IPS-NIHi7 (cell line): Measurements from ENCODE around the gene RGS12.

Experiments used
- DNase-seq: peaks from one replicate; pipeline ENCODE4 v3.0.0; 2012; ENCODE audit warnings: mixed read lengths; ENCODE audit errors: extremely low spot score

Gene RGS12

GRCh38 chr4:3276986-3277385 lies 15.8 kb upstream of the RGS12 start:
- DNase-seq, result no peak

GRCh38 chr4:3280466-3280865 lies 12.4 kb upstream of the RGS12 start:
- no peak for DNase-seq

GRCh38 chr4:3283483-3283882 lies 9.3 kb upstream of the RGS12 start:
- no peak for DNase-seq

GRCh38 chr4:3283916-3284315 lies 8.9 kb upstream of the RGS12 start:
- no peak for DNase-seq

GRCh38 chr4:3284734-3285557 lies 7.9 kb upstream of the RGS12 start:
- DNase-seq, result no peak

- DNase-seq, result no peak
Observed at GRCh38 chr4:3285558-3286334, 7.1 kb upstream of the RGS12 start.

GRCh38 chr4:3286335-3287175 lies 6.3 kb upstream of the RGS12 start:
- no peak for DNase-seq

- no peak for DNase-seq
Observed at GRCh38 chr4:3287271-3287971, 5.4 kb upstream of the RGS12 start.

GRCh38 chr4:3287972-3288570 lies 4.8 kb upstream of the RGS12 start:
- DNase-seq, result no peak

GRCh38 chr4:3288571-3289094 lies 4.2 kb upstream of the RGS12 start:
- no peak for DNase-seq

GRCh38 chr4:3290476-3290875 lies 2.3 kb upstream of the RGS12 start:
- DNase-seq, result no peak

- no peak for DNase-seq
Observed at GRCh38 chr4:3290889-3291321, 1.9 kb upstream of the RGS12 start.

- DNase-seq, result peak; percentile 56
Observed at GRCh38 chr4:3291411-3291968, 1.3 kb upstream of the RGS12 start.

- DNase-seq, result peak; percentile 59
Observed at GRCh38 chr4:3291969-3292570, 751 bp upstream of the RGS12 start.

GRCh38 chr4:3293401-3294391 lies 875 bp downstream of the RGS12 start:
- no peak for DNase-seq

GRCh38 chr4:3294401-3295241 lies 1.8 kb downstream of the RGS12 start:
- DNase-seq, result no peak

GRCh38 chr4:3295837-3296624 lies 3.2 kb downstream of the RGS12 start:
- no peak for DNase-seq
